H1 (cell line): ENCODE measurements around the gene APPL2. TPM values are rescaled to one million over a fixed set of nuclear protein-coding genes. Genes with fewer than 3 reads are reported as not detected.

Source experiments
- CTCF ChIA-PET: fragments of 300-600 bp; sonication (Branson Sonifier 250); formaldehyde crosslinking; loops from one replicate; lab custom pipeline; 2021; ENCODE audit not compliant: partially characterized antibody; lab: Charles Lee
- POLR2A ChIA-PET: fragments of 300-600 bp; sonication (Branson Sonifier 250); formaldehyde crosslinking; loops from one replicate; lab custom pipeline; 2021; ENCODE audit warnings: inconsistent platforms; ENCODE audit not compliant: partially characterized antibody; lab: Charles Lee
- DNase-seq, 2 experiments: peaks; one replicate each; pipeline versions ENCODE4 v3.0.0 to v3.0.0-alpha.2; 2010 to 2022; ENCODE audit warnings: low spot score in 2 of 2, low read depth in 1 of 2, mixed read lengths in 1 of 2
- FAIRE-seq: peaks from 2 replicates; lab custom pipeline; 2011; peaks lifted over from hg19 to GRCh38; lab: Jason Lieb, UNC
- H2AFZ ChIP-seq: 2 replicates; pipeline ENCODE4 v1.8.1; 2012; ENCODE audit warnings: low read length, inconsistent platforms
- H2AK5ac ChIP-seq: 2 replicates; pipeline ENCODE4 v1.6.1; 2013; ENCODE audit warnings: low read depth, low read length
- H2BK120ac ChIP-seq: replicated peaks from 2 replicates; pipeline ENCODE3; 2013; ENCODE audit warnings: low read depth, low read length, inconsistent platforms
- H2BK12ac ChIP-seq: 2 replicates; pipeline ENCODE4 v1.6.1; 2013; ENCODE audit warnings: low read depth, low read length
- H2BK15ac ChIP-seq: 2 replicates; pipeline ENCODE4 v1.6.1; 2013; ENCODE audit warnings: low read length
- H2BK20ac ChIP-seq: 2 replicates; pipeline ENCODE4 v1.6.1; 2013; ENCODE audit warnings: low read length
- H2BK5ac ChIP-seq: 2 replicates; pipeline ENCODE4 v1.6.1; 2013; ENCODE audit warnings: low read depth, low read length
- H3K14ac ChIP-seq: 2 replicates; pipeline ENCODE4 v1.6.1; 2013; ENCODE audit warnings: inconsistent platforms; ENCODE audit not compliant: insufficient read length
- H3K18ac ChIP-seq: 2 replicates; pipeline ENCODE4 v1.6.1; 2013; ENCODE audit warnings: low read length; ENCODE audit errors: extremely low read depth
- H3K23ac ChIP-seq: 2 replicates; pipeline ENCODE4 v1.6.1; 2013; ENCODE audit warnings: inconsistent platforms; ENCODE audit not compliant: insufficient read length
- H3K23me2 ChIP-seq: 2 replicates; pipeline ENCODE4 v1.6.1; 2013; ENCODE audit warnings: low read depth, low read length
- H3K27ac ChIP-seq: 2 replicates; pipeline ENCODE4 v1.6.1; 2011; ENCODE audit warnings: low read depth, low read length, inconsistent platforms
- H3K27me3 ChIP-seq, 4 experiments: replicated peaks in 1 of 4; 1 replicate in 1 of 4; 2 replicates in 3 of 4; pipeline versions ENCODE4 v1.6.1 to v1.8.1; 2011 to 2013; ENCODE audit warnings: low read length in 3 of 4, mild to moderate bottlenecking in 3 of 4, inconsistent platforms in 2 of 4, mixed read lengths in 2 of 4, moderate library complexity in 1 of 4; ENCODE audit not compliant: control insufficient read depth in 3 of 4, insufficient read depth in 3 of 4; ENCODE audit errors: extremely low read depth in 1 of 4
- H3K36me3 ChIP-seq, 4 experiments: 2 replicates each; pipeline versions ENCODE4 v1.6.1 to v1.8.1; 2011 to 2013; ENCODE audit warnings: mild to moderate bottlenecking in 4 of 4, low read length in 3 of 4, moderate library complexity in 2 of 4, control low read depth in 1 of 4, inconsistent platforms in 1 of 4; ENCODE audit not compliant: insufficient read depth in 4 of 4, control insufficient read depth in 2 of 4
- H3K4ac ChIP-seq: replicated peaks from 2 replicates; pipeline ENCODE3; 2013; ENCODE audit warnings: low read length, low read depth, mixed read lengths, inconsistent platforms; ENCODE audit not compliant: insufficient read length
- H3K4me1 ChIP-seq, 4 experiments: replicated peaks in 1 of 4; 1 replicate in 1 of 4; 2 replicates in 3 of 4; pipeline versions ENCODE4 v1.6.1 to v1.8.1; 2011 to 2013; ENCODE audit warnings: low read length in 3 of 4, inconsistent platforms in 2 of 4, mixed read lengths in 1 of 4; ENCODE audit not compliant: insufficient read depth in 4 of 4, control insufficient read depth in 3 of 4
- H3K4me2 ChIP-seq, 2 experiments: 2 replicates each; pipeline versions ENCODE4 v1.6.1 to v1.8.1; 2011 to 2013; ENCODE audit warnings: low read depth in 2 of 2, low read length in 2 of 2, control low read depth in 1 of 2, inconsistent platforms in 1 of 2, mild to moderate bottlenecking in 1 of 2; ENCODE audit not compliant: insufficient read depth in 1 of 2
- H3K4me3 ChIP-seq, 4 experiments: fragments of 200-600, 300-600 bp in 1 of 4; sonication (generic), shearing (Covaris generic), sonication (Bioruptor Twin) in 1 of 4; 2 replicates each; pipeline versions ENCODE4 v1.5.1 to v1.8.1; 2011 to 2016; ENCODE audit warnings: low read length in 4 of 4, low read depth in 3 of 4, control low read depth in 2 of 4, inconsistent platforms in 2 of 4, mild to moderate bottlenecking in 2 of 4, mixed read lengths in 1 of 4, moderate library complexity in 1 of 4; ENCODE audit not compliant: insufficient read depth in 2 of 4; ENCODE audit errors: extremely low read depth in 1 of 4
- H3K56ac ChIP-seq: replicated peaks from 2 replicates; pipeline ENCODE3; 2013; ENCODE audit warnings: low read depth, mild to moderate bottlenecking, mixed read lengths, low read length, inconsistent platforms; ENCODE audit not compliant: insufficient read length
- H3K79me1 ChIP-seq: 2 replicates; pipeline ENCODE4 v1.6.1; 2013; ENCODE audit warnings: low read depth, low read length, control low read depth
- H3K79me2 ChIP-seq, 2 experiments: 2 replicates each; pipeline versions ENCODE4 v1.6.1 to v1.8.1; 2012 to 2013; ENCODE audit warnings: low read length in 2 of 2, mild to moderate bottlenecking in 2 of 2, inconsistent platforms in 1 of 2; ENCODE audit not compliant: insufficient read depth in 2 of 2, control insufficient read depth in 1 of 2
- H3K9ac ChIP-seq, 4 experiments: replicated peaks in 1 of 4; 1 replicate in 1 of 4; 2 replicates in 3 of 4; pipeline versions ENCODE4 v1.6.1 to v1.8.1; 2011 to 2013; ENCODE audit warnings: low read depth in 3 of 4, low read length in 3 of 4, control low read depth in 2 of 4, mild to moderate bottlenecking in 2 of 4, moderate library complexity in 2 of 4, inconsistent platforms in 1 of 4; ENCODE audit errors: extremely low read depth in 1 of 4
- H3K9me3 ChIP-seq, 2 experiments: 2 replicates each; pipeline versions ENCODE4 v1.6.1 to v1.8.1; 2012 to 2013; ENCODE audit warnings: mild to moderate bottlenecking in 2 of 2, moderate library complexity in 2 of 2, control low read depth in 1 of 2, inconsistent platforms in 1 of 2, low read depth in 1 of 2, low read length in 1 of 2, mixed read lengths in 1 of 2; ENCODE audit not compliant: insufficient read depth in 2 of 2
- H4K20me1 ChIP-seq, 2 experiments: replicated peaks in 1 of 2; 2 replicates each; pipeline versions ENCODE3 to v1.8.1; 2011 to 2013; ENCODE audit warnings: inconsistent platforms in 2 of 2, low read length in 2 of 2, mild to moderate bottlenecking in 1 of 2; ENCODE audit not compliant: insufficient read depth in 2 of 2, control insufficient read depth in 1 of 2
- H4K5ac ChIP-seq: 2 replicates; pipeline ENCODE4 v1.6.1; 2013; ENCODE audit warnings: low read length, low read depth, mixed read lengths, inconsistent platforms; ENCODE audit not compliant: insufficient read length
- H4K8ac ChIP-seq: 2 replicates; pipeline ENCODE4 v1.8.0; 2013; ENCODE audit warnings: mild to moderate bottlenecking, moderate library complexity, low read length, inconsistent platforms; ENCODE audit not compliant: insufficient read depth; ENCODE audit errors: extremely low read depth
- H4K91ac ChIP-seq: replicated peaks from 2 replicates; pipeline ENCODE3; 2013; ENCODE audit warnings: low read length, mixed read lengths, inconsistent platforms; ENCODE audit not compliant: insufficient read length
- ATF2 ChIP-seq: IDR thresholded peaks from 2 replicates; pipeline ENCODE4 v1.6.1; 2012; ENCODE audit warnings: low read length, inconsistent platforms
- BCL11A ChIP-seq, 2 experiments: IDR thresholded peaks; one replicate each; pipeline ENCODE4 v1.6.1; 2011; ENCODE audit warnings: low read depth in 2 of 2, low read length in 2 of 2, mild to moderate bottlenecking in 2 of 2
- CEBPB ChIP-seq: IDR thresholded peaks from 2 replicates; pipeline ENCODE4 v1.6.1; 2012; ENCODE audit warnings: low read depth, low read length
- CHD2 ChIP-seq: IDR thresholded peaks from 2 replicates; pipeline ENCODE4 v1.6.1; 2012; ENCODE audit warnings: low read length, improper control_type of control experiment
- CREB1 ChIP-seq: IDR thresholded peaks from 2 replicates; pipeline ENCODE4 v1.6.1; 2012; ENCODE audit warnings: inconsistent platforms
- JUND ChIP-seq: IDR thresholded peaks from 2 replicates; pipeline ENCODE4 v1.6.1; 2011; ENCODE audit warnings: mild to moderate bottlenecking, improper control_type of control experiment, low read length
- KDM4A ChIP-seq: IDR thresholded peaks from one replicate; pipeline ENCODE4 v1.7.1; 2012; ENCODE audit warnings: low read depth, mild to moderate bottlenecking, moderate library complexity, low read length, inconsistent platforms; ENCODE audit not compliant: severe bottlenecking
- MAFK ChIP-seq: IDR thresholded peaks from 2 replicates; pipeline ENCODE4 v1.6.1; 2012; ENCODE audit warnings: low read depth, mild to moderate bottlenecking, improper control_type of control experiment, low read length
- RAD21 ChIP-seq, 2 experiments: IDR thresholded peaks in 1 of 2; conservative IDR thresholded peaks in 1 of 2; 2 replicates each; pipeline ENCODE4 v1.6.1; 2011; ENCODE audit warnings: low read depth in 2 of 2, low read length in 2 of 2, improper control_type of control experiment in 1 of 2, inconsistent platforms in 1 of 2, mild to moderate bottlenecking in 1 of 2, moderate library complexity in 1 of 2
- SAP30 ChIP-seq: fragments of 300-600 bp; sonication (generic); IDR thresholded peaks from 2 replicates; pipeline ENCODE4 v1.7.1; 2012; ENCODE audit warnings: low read length, moderate library complexity, mild to moderate bottlenecking, inconsistent platforms; ENCODE audit not compliant: insufficient read depth, insufficient replicate concordance
- SIN3A ChIP-seq, 2 experiments: IDR thresholded peaks in 1 of 2; conservative IDR thresholded peaks in 1 of 2; 2 replicates each; pipeline ENCODE4 v1.6.1; 2011 to 2012; ENCODE audit warnings: low read length in 2 of 2, improper control_type of control experiment in 1 of 2, low read depth in 1 of 2, mild to moderate bottlenecking in 1 of 2
- SRF ChIP-seq: IDR thresholded peaks from 2 replicates; pipeline ENCODE4 v1.6.1; 2011; ENCODE audit warnings: mild to moderate bottlenecking, low read depth, low read length, moderate library complexity
- YY1 ChIP-seq: IDR thresholded peaks from 2 replicates; pipeline ENCODE4 v1.6.1; 2011; ENCODE audit warnings: low read depth, mild to moderate bottlenecking, low read length
- WGBS, 2 experiments: shearing (Covaris generic) in 1 of 2; methylation state at CpG; one replicate each; pipeline versions ENCODE4 v1.1.6 to v1.1.7; 2013 to 2015; ENCODE audit warnings: low lambda C conversion rate in 2 of 2, mixed read lengths in 2 of 2, inconsistent platforms in 1 of 2, low coverage in 1 of 2, missing lambda C conversion rate in 1 of 2; ENCODE audit not compliant: insufficient replicate concordance in 2 of 2, insufficient coverage in 1 of 2, insufficient read length in 1 of 2; ENCODE audit errors: extremely low coverage in 1 of 2, missing lambda C conversion rate in 1 of 2; 5-methylcytosine and 5-hydroxymethylcytosine counted together
- polyA plus RNA-seq, 7 experiments: library from polyadenylated mRNA; depleted of rRNA in 3 of 7; stranded (reverse) in 5 of 7; unstranded in 2 of 7; fragments of >200 nt in 5 of 7; fragments of 200-250 nt in 2 of 7; gene quantifications; 1 replicate in 5 of 7; 2 replicates in 1 of 7; 4 replicates in 1 of 7; pipeline versions ENCODE4 v1.2.1 to v1.2.3, GENCODE V29; 2011 to 2013; ENCODE audit warnings: missing spikeins in 2 of 7, mixed read lengths in 2 of 7
- total RNA-seq: library from RNA; stranded (reverse); fragmentation: NEBNext Ultra II Directional; extraction: Animal tissue kit (Norgen Biotek cat#: 25700); gene quantifications from 2 replicates; pipeline ENCODE4 v1.2.1, GENCODE V29; 2021

Gene APPL2
- total and polyA plus RNA-seq, 2 of the 8 experiments (the other 6 are each of a cell fraction or from before 2014, with no cell fraction given), result 8.9 to 22.9 TPM

GRCh38 chr12:105212438-105212837 is 23.5 kb downstream of the APPL2 start:
- no peak overlapping the region for H2BK15ac ChIP-seq
- no peak overlapping the region for H3K9ac ChIP-seq
- H2AFZ ChIP-seq, result no peak overlapping the region
- H4K8ac ChIP-seq, result no peak overlapping the region
- no peaks in the 10 kb centered on the region for H3K4me1 ChIP-seq
- H3K23ac ChIP-seq, result no peak overlapping the region
- no peak overlapping the region for H3K27ac ChIP-seq
- no peaks in the 10 kb centered on the region for H4K20me1 ChIP-seq
- H3K4me3 ChIP-seq, result no peak overlapping the region
- H3K4me2 ChIP-seq, result no peak overlapping the region
- no peak overlapping the region for H2BK12ac ChIP-seq
- H3K56ac ChIP-seq, result no peak overlapping the region
- no peaks in the 10 kb centered on the region for H3K79me1 ChIP-seq
- no peak overlapping the region for H4K5ac ChIP-seq
- no peak overlapping the region for H3K18ac ChIP-seq
- no peak overlapping the region for H3K4ac ChIP-seq
- H2AK5ac ChIP-seq, result no peak overlapping the region
- no peak for FAIRE-seq
- H2BK5ac ChIP-seq, result no peak overlapping the region
- no peak overlapping the region for H2BK120ac ChIP-seq
- no peak overlapping the region for H3K14ac ChIP-seq
- H3K27me3 ChIP-seq, result no peaks in the 10 kb centered on the region
- H4K91ac ChIP-seq, result no peak overlapping the region
- no peaks in the 10 kb centered on the region for H3K79me2 ChIP-seq
- no peak for DNase-seq
- ChIA-PET CTCF (no interaction called here), POLR2A (no interaction called here)
- H2BK20ac ChIP-seq, result no peak overlapping the region
- H3K9me3 ChIP-seq, result no peaks in the 10 kb centered on the region
- 86% methylated on average over 6 of the region's 6 CpGs; no CpG with 5 or more reads in 1 of the 2 experiments for WGBS, 2 experiments
- H3K36me3 ChIP-seq, result peaks cover 0 to 11% (median 0%) of the 10 kb centered on the region in 4 experiments; a peak in 4 of 8 replicates
- no peaks in the 10 kb centered on the region for H3K23me2 ChIP-seq
- TF ChIP-seq CHD2, result no peak
- TF ChIP-seq RAD21 (IDR thresholded peaks at IDR 0.05 in 1 of 2, conservative IDR thresholded peaks at IDR 0.05 in 1 of 2; ENCODE audit: low read depth in 2 of 2, low read length in 2 of 2), result no peak
- no peak for TF ChIP-seq SAP30
- TF ChIP-seq MAFK, result no peak
- no peak for TF ChIP-seq JUND
- TF ChIP-seq BCL11A (IDR thresholded peaks at IDR 0.05; ENCODE audit: low read depth in 2 of 2, low read length in 2 of 2), result no peak
- TF ChIP-seq CREB1, result no peak
- no peak for TF ChIP-seq CEBPB
- no peak for TF ChIP-seq KDM4A
- no peak for TF ChIP-seq ATF2
- TF ChIP-seq SIN3A (conservative IDR thresholded peaks at IDR 0.05 in 1 of 2, IDR thresholded peaks at IDR 0.05 in 1 of 2; ENCODE audit: low read depth in 1 of 2, low read length in 2 of 2), result no peak
- TF ChIP-seq YY1, result no peak
- TF ChIP-seq SRF, result no peak
